Aorta (tissue), 5 donors: ENCODE data around the gene PIWIL4. TPM values are rescaled to one million over a fixed set of nuclear protein-coding genes. Genes with fewer than 3 reads are reported as not detected.

Experiments used
- ATAC-seq: fragments of 200-7000 bp; cut with Tn5 transposase; one replicate; pipeline ENCODE4 v1.9.1; 2022; ENCODE audit warnings: moderate library complexity; ENCODE audit not compliant: low FRiP score
- DNase-seq, 2 donors: peaks; one replicate each; pipeline ENCODE4 v3.0.0-alpha.2; 2020
- H3K27ac ChIP-seq, 2 donors: one replicate each; pipeline ENCODE4 v1.5.1; 2013; ENCODE audit warnings: low read length in 2 of 2, mild to moderate bottlenecking in 2 of 2, moderate library complexity in 2 of 2, control low read depth in 1 of 2, inconsistent platforms in 1 of 2, low read depth in 1 of 2
- H3K27me3 ChIP-seq, 2 donors: one replicate each; pipeline ENCODE4 v1.6.1; 2013; ENCODE audit warnings: control low read depth in 1 of 2, low read length in 1 of 2, mild to moderate bottlenecking in 1 of 2, moderate library complexity in 1 of 2; ENCODE audit not compliant: insufficient read depth in 2 of 2, control insufficient read depth in 1 of 2
- H3K36me3 ChIP-seq, 2 donors: one replicate each; pipeline ENCODE4 v1.6.1; 2013; ENCODE audit warnings: control low read depth in 1 of 2, low read length in 1 of 2, mild to moderate bottlenecking in 1 of 2; ENCODE audit not compliant: insufficient read depth in 2 of 2, control insufficient read depth in 1 of 2
- H3K4me1 ChIP-seq, 2 donors: one replicate each; pipeline ENCODE4 v1.6.1; 2013; ENCODE audit warnings: low read length in 2 of 2, control low read depth in 1 of 2, mild to moderate bottlenecking in 1 of 2, moderate library complexity in 1 of 2; ENCODE audit not compliant: insufficient read depth in 2 of 2, control insufficient read depth in 1 of 2
- H3K4me3 ChIP-seq, 2 donors: one replicate each; pipeline ENCODE4 v1.5.1; 2013; ENCODE audit warnings: low read length in 2 of 2, control low read depth in 1 of 2, mild to moderate bottlenecking in 1 of 2
- H3K9me3 ChIP-seq: one replicate; pipeline ENCODE4 v1.6.1; 2013; ENCODE audit warnings: mild to moderate bottlenecking, low read length; ENCODE audit not compliant: control insufficient read depth
- WGBS, 2 donors: extraction: QIAGEN DNeasy Blood & Tissue Kit; methylation state at CpG; one replicate each; pipeline ENCODE4 v1.1.7; 2013; 5-methylcytosine and 5-hydroxymethylcytosine counted together
- intact Hi-C, 2 donors: fragments of 100-400 bp; cut with DNase I; formaldehyde crosslinking; loops; one replicate each; pipeline versions ENCODE4 v1.14.2 to v1.15.0; 2022
- polyA plus RNA-seq, 2 donors: library from polyadenylated mRNA; stranded (reverse); fragments of 200-250 nt; gene quantifications; one replicate each; pipeline ENCODE4 v1.2.3, GENCODE V29; 2013
- total RNA-seq, 2 donors: library from RNA; stranded (reverse); fragmentation: NEBNext Ultra II Directional; extraction: Animal tissue kit (Norgen Biotek cat#: 25700); gene quantifications; one replicate each; pipeline ENCODE4 v1.2.1, GENCODE V29; 2021
- donor health status: healthy with polysubstance abuse.
- donor health status: Bipolar disorder and iron deficiency.
- donor health status: DM: no; HTN: no; CAD: no.
- donor health status: DM: no; HTN: no; CAD: no.
- donor health status: DM: yes; HTN: yes; CAD: no.

PIWIL4 gene
- total and polyA plus RNA-seq, 4 donors, result 2.8 to 12.9 (median 5.7) TPM

- peaks cover 1% of the 10 kb centered on the region for H3K9me3 ChIP-seq
- DNase-seq (no peak), ATAC-seq (no peak)
- peaks cover 3 to 4% of the 10 kb centered on the region in 2 donors for H3K4me1 ChIP-seq
- WGBS, 2 donors, result 83 to 90% methylated on average over 3 of the region's 3 CpGs
- H3K27me3 ChIP-seq, result no peaks in the 10 kb centered on the region
- intact Hi-C loops, result no loop called here
- H3K4me3 ChIP-seq, result no peak overlapping the region
- H3K36me3 ChIP-seq, result no peaks in the 10 kb centered on the region
- no peak overlapping the region for H3K27ac ChIP-seq
Observed at GRCh38 chr11:94532211-94532610, 35.0 kb upstream of the PIWIL4 start.

GRCh38 chr11:94533206-94533605, 34.0 kb upstream of the PIWIL4 start:
- Histone ChIP-seq H3K4me1 (peaks cover 3 to 4% of the 10 kb centered on the region in 2 donors), H3K4me3 (no peak overlapping the region), H3K27me3 (no peaks in the 10 kb centered on the region), H3K9me3 (peaks cover 1% of the 10 kb centered on the region), H3K36me3 (no peaks in the 10 kb centered on the region), H3K27ac (peak overlapping the region in 1 of 2 donors; percentile 87)
- intact Hi-C loops, result no loop called here
- ATAC-seq (no peak), DNase-seq (no peak)
- WGBS, 2 donors, result 43 to 54% methylated on average over 1 of the region's 1 CpG

GRCh38 chr11:94533696-94534630, 33.2 kb upstream of the PIWIL4 start:
- intact Hi-C loops, result no loop called here
- no peaks in the 10 kb centered on the region for H3K36me3 ChIP-seq
- WGBS, 2 donors, result 3 to 5% methylated on average over 6 of the region's 6 CpGs
- ATAC-seq, result peak; percentile 75
- peaks cover 0 to 3% of the 10 kb centered on the region in 2 donors for H3K4me1 ChIP-seq
- DNase-seq, result peak in 1 of 2 donors; percentile 63
- H3K9me3 ChIP-seq, result peaks cover 1% of the 10 kb centered on the region
- peak overlapping the region in 1 of 2 donors; percentile 11 for H3K4me3 ChIP-seq
- no peaks in the 10 kb centered on the region for H3K27me3 ChIP-seq
- H3K27ac ChIP-seq, result peak overlapping the region; percentile 64 to 87

- intact Hi-C loops, result no loop called here
- ATAC-seq (no peak), DNase-seq (no peak)
- no peaks in the 10 kb centered on the region for H3K9me3 ChIP-seq
- no peaks in the 10 kb centered on the region for H3K36me3 ChIP-seq
- H3K27me3 ChIP-seq, result no peaks in the 10 kb centered on the region
- H3K27ac ChIP-seq, result no peak overlapping the region
- peaks cover 0 to 3% of the 10 kb centered on the region in 2 donors for H3K4me1 ChIP-seq
- H3K4me3 ChIP-seq, result no peak overlapping the region
Observed at GRCh38 chr11:94536386-94536785, 30.8 kb upstream of the PIWIL4 start.

- intact Hi-C loops, result no loop called here
- no peak for DNase-seq
- Histone ChIP-seq H3K4me1 (peaks cover 0 to 3% of the 10 kb centered on the region in 2 donors), H3K27ac (peak overlapping the region; percentile 43 to 57), H3K36me3 (no peaks in the 10 kb centered on the region), H3K4me3 (no peak overlapping the region), H3K27me3 (no peaks in the 10 kb centered on the region), H3K9me3 (no peaks in the 10 kb centered on the region)
- ATAC-seq, result peak; percentile 61
- WGBS, 2 donors, result 3 to 4% methylated on average over 3 of the region's 3 CpGs
Observed at GRCh38 chr11:94537031-94537600, 30.1 kb upstream of the PIWIL4 start.

GRCh38 chr11:94539420-94539819, 27.7 kb upstream of the PIWIL4 start:
- ATAC-seq, result no peak
- Histone ChIP-seq H3K36me3 (no peaks in the 10 kb centered on the region), H3K4me3 (no peak overlapping the region), H3K27me3 (no peaks in the 10 kb centered on the region), H3K4me1 (peaks cover 0 to 3% of the 10 kb centered on the region in 2 donors), H3K27ac (no peak overlapping the region), H3K9me3 (no peaks in the 10 kb centered on the region)
- 42 to 82% methylated on average over 1 of the region's 1 CpG for WGBS, 2 donors
- DNase-seq, result no peak
- intact Hi-C loops, result no loop called here

- peaks cover 0 to 2% of the 10 kb centered on the region in 2 donors for H3K4me1 ChIP-seq
- ATAC-seq (peak; percentile 95), DNase-seq (peak; percentile 94 to 95)
- 0 to 1% methylated on average over 85 to 109 of the region's 109 CpGs for WGBS, 2 donors
- no peaks in the 10 kb centered on the region for H3K36me3 ChIP-seq
- peak within 1 kb of the TSS; percentile 99 to 100 for H3K27ac ChIP-seq
- intact Hi-C loops, result no loop called here
- peak within 1 kb of the TSS; percentile 73 to 87 for H3K4me3 ChIP-seq
- H3K27me3 ChIP-seq, result no peaks in the 10 kb centered on the region
- H3K9me3 ChIP-seq, result no peaks in the 10 kb centered on the region
Observed at GRCh38 chr11:94543695-94544645, 23.2 kb upstream of the PIWIL4 start, which contains the start of gene FUT4. TSS of gene FUT4 (plus strand) at chr11:94543921. CDS start at chr11:94544134, 213 bp downstream.

- peaks cover 0 to 2% of the 10 kb centered on the region in 2 donors for H3K4me1 ChIP-seq
- 2% methylated on average over 46 to 59 of the region's 59 CpGs for WGBS, 2 donors
- no peaks in the 10 kb centered on the region for H3K27me3 ChIP-seq
- peak overlapping the region; percentile 99 to 100 for H3K27ac ChIP-seq
- no peaks in the 10 kb centered on the region for H3K36me3 ChIP-seq
- DNase-seq (peak; percentile 69 to 84), ATAC-seq (peak; percentile 27)
- H3K9me3 ChIP-seq, result no peaks in the 10 kb centered on the region
- peak overlapping the region; percentile 73 to 87 for H3K4me3 ChIP-seq
- intact Hi-C loops, result no loop called here
Observed at GRCh38 chr11:94544646-94545263, 22.4 kb upstream of the PIWIL4 start.
